Cerebellar nuclear complex (tissue), 1 donor: ENCODE measurements around the gene TUBA1C.
A peak's percentile ranks its signal among the peaks of the same experiment; 100 is the strongest.
"Not testable (repeated sequence)": the region's sequence is repeated elsewhere in the genome, so short reads cannot be mapped to it uniquely, and the experiment has no call there.

Experiments
- DNase-seq, 2 experiments: peaks; one replicate each; lab custom pipeline; 2025; lab: John Stamatoyannopoulos, UW

TUBA1C gene

GRCh38 chr12:49310451-49311000 is 45.6 kb downstream of the TUBA1C start:
- DNase-seq = not testable (repeated sequence)

- no peak for DNase-seq
Observed at GRCh38 chr12:49314811-49315210, 49.9 kb downstream of the TUBA1C start.

- not testable (repeated sequence) for DNase-seq
Observed at GRCh38 chr12:49317118-49317517, 52.2 kb downstream of the TUBA1C start.

GRCh38 chr12:49320411-49321103 is 55.7 kb downstream of the TUBA1C start:
- not testable (repeated sequence) for DNase-seq

- no peak for DNase-seq
Observed at GRCh38 chr12:49322367-49322707, 57.5 kb downstream of the TUBA1C start.

GRCh38 chr12:49322708-49323523 is 58.0 kb downstream of the TUBA1C start, which contains the start of gene TROAP:
TSS of gene TROAP (plus strand) at chr12:49323255. CDS start at chr12:49323609, 354 bp downstream.
- DNase-seq = peak; percentile 76 to 97

- no peak for DNase-seq
Observed at GRCh38 chr12:49323524-49324097, 58.7 kb downstream of the TUBA1C start.
